Activated T-cell treated with anti-CD3 and anti-CD28 coated beads for 1 hour (primary cell): ENCODE measurements around the gene RAB6B.

ENCODE experiments used
- DNase-seq: peaks from one replicate; pipeline ENCODE4 v3.0.0-alpha.2; 2020; ENCODE audit warnings: low read depth

Gene RAB6B

DNA sequence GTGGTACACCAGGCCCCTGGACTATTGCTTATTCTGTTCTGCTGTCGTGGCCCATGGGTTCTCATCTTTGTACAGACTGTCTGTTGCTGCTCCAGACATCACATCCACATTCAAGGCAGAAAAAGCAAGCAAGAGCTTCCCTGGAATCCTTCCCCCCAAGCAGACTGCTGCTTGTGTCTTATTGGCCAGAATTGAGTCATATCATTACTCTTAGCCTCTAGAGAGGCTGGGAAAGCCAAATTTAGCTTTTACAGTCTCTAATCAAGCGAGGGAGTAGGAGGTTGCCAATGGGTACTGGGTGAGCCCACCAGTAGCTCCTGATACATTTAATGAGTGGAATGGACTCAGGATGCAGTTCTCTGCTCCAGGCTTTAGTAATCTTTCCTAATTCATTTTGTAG lies 39.4 kb downstream of the RAB6B start:
- DNase-seq, result no peak

DNA sequence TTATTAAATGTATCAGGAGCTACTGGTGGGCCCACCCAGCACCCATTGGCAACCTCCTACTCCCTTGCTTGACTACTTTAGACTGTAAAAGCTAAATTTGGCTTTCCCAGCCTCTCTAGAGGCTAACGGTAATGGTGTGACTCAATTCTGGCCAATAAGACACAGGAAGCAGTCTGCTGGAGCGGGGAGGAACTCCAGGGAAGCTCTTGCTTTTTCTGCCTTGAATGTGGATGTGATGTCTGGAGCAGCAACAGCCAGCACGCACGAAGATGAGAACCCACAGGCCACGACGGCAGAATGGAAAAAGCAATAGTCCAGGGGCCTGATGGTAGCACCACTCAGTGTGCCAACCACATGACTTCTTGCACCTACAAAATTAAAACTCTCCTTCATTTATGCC lies 39.9 kb downstream of the RAB6B start:
- no peak for DNase-seq

- DNase-seq, result no peak
Observed at GRCh38 chr3:133855002-133855370, 40.7 kb downstream of the RAB6B start.

DNA sequence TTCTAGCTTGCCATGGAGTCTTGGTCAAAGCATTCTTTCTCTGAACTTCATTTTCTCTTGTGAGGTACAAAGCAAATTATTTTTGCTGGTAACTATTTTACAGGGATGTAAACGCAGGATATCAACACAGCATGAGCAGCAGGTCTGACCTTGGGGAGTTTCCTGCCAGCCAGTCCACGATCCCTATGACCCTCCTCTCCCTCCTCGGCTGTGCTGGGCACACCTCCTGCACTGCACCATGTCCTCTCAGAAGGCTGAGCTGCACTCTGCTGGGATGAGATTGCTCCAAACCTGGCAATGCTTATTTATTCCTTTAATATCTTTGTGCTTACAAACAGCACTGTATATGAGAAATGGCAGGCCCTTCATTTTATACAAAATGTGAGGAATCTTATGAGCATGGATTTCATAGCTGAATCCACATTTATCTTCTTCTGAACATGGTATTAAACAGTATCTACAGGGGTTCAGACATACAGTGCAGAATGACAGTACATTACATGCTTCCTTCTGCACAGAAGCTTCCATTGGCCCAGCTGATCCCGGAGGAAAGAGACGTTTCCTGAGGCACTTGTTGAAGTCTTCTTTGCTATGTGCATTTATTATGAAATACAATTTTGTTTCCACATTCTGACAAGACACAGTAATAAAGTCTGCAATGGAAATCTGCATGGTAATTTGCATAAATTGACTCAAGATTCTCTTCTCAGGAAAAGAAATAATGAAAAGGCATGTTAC lies 41.2 kb downstream of the RAB6B start:
- DNase-seq, result no peak

DNA sequence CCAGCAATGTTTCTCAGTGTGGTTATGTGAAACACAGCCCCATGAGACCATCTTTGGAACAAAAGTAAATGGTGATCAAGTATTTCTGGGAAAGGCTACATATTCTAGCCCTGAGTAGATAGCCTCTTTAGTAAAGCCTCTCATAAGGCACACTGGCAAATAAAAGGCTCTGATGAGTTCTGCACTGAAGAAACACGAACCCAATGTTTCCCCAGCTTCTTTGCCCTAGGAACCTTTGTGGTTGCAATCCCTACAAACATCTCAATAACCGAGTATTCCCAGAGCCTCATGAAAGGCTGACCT lies 41.8 kb downstream of the RAB6B start:
- no peak for DNase-seq

GRCh38 chr3:133853063-133853924 lies 42.4 kb downstream of the RAB6B start:
- DNase-seq, result no peak

DNA sequence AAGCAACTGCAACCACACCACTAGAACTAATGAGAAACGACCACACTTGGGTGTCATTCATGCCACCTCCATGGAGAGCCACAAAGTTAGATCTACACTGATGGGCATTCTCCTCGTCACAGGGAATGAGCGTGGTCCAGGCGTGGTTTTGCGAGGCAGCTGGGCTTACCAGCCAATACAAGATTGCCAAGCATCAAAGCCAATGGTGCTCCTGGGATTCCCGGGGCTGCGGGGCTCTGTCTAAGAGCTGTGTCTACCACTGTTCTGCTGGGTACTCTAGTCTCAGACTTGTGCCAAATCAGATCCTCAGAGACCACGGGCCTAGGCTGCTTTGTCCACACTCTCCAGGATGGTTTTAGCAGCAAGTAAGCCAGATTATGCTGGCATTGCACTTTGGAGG lies 43.8 kb downstream of the RAB6B start:
- no peak for DNase-seq

DNA sequence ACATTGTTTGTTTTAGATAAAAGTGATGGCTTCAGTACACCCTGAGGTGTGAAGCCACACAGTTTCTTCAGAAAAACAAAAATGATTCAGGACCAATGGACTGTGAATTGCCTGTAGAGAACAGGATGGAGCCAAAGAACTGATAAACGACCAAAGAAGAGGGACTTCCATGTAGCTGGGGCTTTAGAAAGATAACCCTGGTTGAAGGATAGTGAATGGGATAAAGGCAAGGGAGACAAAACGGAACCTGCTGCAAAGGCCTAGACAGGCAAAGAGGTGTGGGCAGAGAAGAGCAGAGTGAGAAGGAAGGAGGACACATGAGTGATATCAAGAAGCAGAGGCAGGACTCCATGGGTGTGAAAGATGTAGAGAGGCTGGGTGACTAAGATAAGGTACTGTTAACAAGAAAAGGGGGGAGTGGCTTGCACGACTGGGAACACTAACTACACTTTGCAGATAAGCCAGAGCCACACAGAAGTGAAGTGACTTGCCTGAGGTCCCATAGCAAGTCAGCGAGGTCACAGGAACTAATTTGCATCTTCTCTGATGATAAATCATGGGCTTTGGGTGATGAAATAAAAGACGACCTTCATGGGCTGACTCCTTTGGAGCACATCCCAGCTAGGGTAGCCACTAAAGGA lies 44.3 kb downstream of the RAB6B start:
- DNase-seq, result no peak

DNA sequence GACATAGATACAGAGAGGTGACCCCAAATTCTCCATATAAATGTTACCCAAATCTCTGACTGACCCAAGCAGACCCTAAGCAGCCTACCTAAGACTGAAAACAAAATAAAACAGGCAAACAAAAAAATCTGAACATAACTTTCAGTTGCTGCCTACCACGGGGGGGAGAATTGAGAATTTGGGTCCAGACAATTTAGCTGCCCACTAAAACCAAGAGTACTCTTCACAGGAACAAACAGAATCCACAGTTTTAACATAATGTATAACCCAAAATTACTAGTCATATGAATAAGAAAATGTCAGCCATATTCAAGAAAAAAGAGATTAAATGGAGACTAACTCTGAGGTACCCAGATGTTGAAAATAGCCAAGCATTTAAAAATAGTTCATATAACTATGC lies 45.6 kb downstream of the RAB6B start:
- no peak for DNase-seq

- no peak for DNase-seq
Observed at GRCh38 chr3:133849346-133849745, 46.3 kb downstream of the RAB6B start.

DNA sequence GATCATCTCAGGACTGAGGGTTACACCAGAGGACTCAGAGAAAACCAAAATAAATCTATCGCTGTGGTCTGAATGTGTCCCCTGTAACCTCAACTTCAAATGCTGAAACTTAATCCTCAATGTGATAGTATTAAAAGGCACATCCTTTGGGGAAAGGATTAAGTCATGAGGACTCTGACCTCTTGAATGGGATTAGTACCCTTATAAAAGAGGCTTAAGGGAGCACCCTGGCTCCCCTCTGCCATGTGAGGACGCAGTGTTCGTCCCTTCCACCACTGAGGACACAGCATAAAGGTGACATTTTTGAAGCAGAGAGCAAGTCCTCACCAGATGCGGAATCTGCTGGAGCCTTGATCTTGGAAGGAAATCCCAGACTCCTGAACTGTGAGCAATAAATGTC lies 50.6 kb downstream of the RAB6B start:
- no peak for DNase-seq

GRCh38 chr3:133843634-133844033 lies 52.0 kb downstream of the RAB6B start:
- no peak for DNase-seq

DNA sequence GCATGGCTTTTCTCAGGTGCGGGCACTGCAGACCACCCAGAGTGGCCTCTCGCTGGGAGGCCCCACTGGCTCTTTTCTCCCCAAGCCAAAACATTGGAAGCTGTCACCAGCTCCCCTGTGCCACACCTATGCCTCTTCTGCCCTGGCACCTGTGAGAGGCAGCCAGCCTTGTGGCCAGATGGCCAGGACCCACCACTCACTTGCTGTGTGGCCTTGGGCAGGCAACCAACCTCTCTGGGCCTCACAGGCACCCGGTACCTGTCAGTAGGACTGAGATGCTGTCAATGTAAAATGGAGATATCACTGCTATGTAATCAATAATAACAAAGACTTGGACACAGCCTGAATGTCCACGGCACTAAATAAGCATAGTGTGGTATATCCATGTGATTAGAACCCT lies 53.5 kb downstream of the RAB6B start:
- DNase-seq, result no peak

DNA sequence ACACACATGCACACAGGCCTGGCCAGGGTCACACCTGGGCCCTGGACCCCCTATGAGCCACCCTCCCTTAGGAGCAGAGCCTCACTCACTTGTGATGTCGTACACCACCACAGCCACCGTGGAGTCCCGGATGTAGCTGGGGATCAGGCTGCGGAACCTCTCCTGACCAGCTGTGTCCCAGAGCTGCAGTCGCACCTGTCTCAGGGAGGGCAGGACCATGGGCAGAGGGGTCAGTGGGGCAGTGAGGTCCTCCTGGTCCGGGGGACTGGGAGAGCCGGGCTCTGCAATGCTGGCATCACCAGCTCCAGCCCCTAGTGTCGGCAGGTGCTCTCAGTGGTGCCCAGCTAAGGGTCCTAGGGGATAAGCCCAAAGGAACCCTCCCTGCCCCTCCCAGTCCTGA lies 54.5 kb downstream of the RAB6B start:
- DNase-seq, result no peak

DNA sequence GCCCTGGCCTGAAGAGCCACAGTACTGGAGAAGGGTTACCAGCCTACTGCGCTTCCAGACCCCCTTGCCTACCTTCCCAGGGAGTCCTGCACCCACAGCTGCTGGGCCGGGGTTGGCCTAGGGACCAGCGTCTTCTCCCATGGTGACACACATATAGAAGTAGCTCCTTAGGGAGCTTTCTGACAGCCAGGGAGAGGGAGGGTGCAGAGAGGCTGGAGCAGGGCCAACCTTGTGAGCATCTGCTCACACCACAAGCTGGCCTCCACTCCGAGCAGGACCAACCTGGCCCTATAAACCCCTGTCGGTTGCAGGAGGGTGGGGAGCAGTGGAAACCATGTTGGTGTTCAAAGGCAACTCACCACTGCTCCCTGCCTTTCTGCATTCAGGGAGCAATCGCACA lies 54.9 kb downstream of the RAB6B start:
- DNase-seq, result no peak

DNA sequence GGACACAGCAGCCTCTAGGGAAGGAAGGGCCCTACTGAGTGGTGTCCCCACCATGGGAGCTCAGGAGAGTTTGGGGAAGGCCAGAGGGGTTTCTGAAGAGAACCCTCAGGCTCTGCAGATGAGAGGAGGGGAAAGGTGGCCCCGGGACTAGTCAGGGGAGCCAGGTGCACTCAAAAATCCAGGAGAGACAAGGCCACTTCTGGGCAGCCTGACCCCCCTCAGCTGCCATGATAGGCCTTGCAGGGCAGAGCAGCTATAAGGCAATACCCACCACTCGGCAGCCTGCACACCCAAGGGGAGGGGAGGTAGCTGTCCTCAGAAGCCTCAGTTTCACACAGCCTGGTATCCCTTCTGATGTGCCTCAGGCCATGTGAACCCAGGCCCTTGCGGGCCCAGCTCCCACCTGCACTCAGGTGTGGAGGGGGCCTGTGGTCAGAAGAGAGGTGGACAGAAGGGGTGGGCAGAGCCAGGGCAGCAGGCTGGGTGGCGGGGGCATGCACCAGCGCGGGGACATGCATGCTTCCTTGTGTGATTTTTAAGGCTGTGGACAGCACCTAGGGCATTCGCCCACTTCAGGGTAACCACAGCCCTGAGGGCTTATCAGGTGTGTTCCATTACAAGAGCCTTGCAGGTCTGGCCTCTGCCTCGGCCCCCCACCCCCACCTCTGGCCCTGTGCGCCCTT lies 55.5 kb downstream of the RAB6B start:
- no peak for DNase-seq

DNA sequence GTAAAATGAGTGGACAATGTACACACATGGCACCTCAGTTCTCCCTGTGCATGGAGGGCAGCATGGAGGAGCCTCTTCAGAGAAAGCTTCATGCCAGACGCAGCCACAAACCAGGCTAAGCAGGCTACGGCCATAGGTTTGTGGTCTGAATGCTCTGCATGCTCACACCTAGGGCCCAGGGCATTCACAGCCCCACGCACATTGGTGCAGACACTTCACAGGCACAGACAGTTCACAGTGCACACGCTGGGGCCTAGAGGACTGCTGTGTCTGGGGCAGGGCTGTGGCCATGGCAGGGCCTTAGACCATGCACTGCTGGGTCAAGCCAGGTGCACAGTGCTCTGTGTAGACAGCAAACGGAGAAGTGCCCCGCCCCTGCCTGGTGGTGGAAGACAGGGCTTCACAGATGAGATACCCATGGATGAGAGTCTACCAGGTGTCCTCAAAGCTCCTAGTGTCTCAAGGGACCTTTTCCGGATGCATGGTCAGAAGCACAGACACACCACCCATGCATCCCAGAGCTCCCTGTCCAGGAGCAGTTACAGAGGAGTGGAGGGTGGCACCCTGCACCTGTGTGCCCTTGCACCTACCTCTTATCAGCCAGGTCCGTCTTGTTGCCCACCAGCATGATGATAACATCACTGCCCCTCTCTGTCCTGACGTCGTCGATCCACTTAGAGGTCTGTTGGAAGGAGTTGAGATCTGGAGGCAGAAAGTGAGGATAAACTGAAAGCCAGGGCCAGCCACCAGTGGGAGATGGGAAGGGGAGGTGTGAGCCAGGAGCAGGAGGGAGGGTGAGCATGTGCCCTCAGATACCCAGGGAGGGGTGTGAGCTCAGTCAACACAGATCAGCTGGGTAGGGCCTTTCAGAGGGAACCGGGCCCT lies 56.5 kb downstream of the RAB6B start:
- no peak for DNase-seq

GRCh38 chr3:133838296-133838789 lies 57.3 kb downstream of the RAB6B start:
- no peak for DNase-seq

DNA sequence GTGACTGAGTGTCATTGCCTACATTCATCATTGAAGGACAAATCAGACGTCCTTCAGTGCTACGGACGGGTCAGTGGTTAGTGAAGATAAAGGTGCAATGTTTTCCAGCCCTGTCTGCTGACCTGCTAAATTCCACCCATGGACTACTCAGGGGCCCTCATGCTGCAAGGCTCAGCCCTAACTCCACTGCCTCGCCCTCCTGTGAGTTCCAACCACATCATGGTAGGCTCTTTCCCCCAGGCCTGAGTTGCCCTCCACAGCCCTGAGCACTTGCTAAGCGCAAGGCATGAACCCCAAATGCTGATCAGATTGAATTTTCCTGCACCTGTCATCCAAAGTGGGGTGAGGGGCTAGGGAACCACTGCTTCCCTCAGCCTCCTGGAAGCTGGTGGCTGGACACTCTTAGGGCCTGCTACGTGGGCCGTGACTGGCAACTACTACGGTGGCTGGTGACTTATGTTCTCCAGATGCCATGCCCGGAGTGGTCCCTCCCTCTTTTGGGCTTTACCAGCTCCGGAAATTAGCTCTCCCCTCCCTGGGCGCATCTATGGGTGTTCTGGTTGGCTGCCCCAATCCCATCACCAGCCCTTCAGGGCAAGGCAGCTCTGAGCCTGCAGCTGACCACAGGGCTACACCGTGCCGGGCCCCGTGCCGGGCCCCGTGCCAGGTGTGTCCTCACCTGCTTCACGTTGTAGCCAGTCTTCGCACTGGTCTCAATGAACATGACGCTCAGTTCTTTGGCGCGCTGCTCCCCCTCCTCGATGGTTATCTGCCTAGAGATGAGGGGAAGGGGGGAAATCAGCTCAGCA lies 58.0 kb downstream of the RAB6B start:
- DNase-seq, result no peak

- DNase-seq, result no peak
Observed at GRCh38 chr3:133836497-133837158, 59.1 kb downstream of the RAB6B start.
